Fibroblast of pulmonary artery (primary cell): Measurements from ENCODE around the gene OR8A1.
"Not testable (repeated sequence)": the region's sequence is repeated elsewhere in the genome, so short reads cannot be mapped to it uniquely, and the experiment has no call there.

ENCODE experiments used
- DNase-seq: peaks from one replicate; pipeline ENCODE4 v3.0.0-alpha.2; 2010; ENCODE audit warnings: low read depth
- H3K4me3 ChIP-seq: replicated peaks from 2 replicates; pipeline ENCODE4 v1.5.1; 2011; ENCODE audit warnings: low read depth, mild to moderate bottlenecking, control low read depth, low read length, moderate library complexity
- TF ChIP-seq, protein P1 (sequence below): IDR thresholded peaks from 2 replicates; pipeline ENCODE4 v1.5.1; 2011; ENCODE audit warnings: mild to moderate bottlenecking, control low read depth, low read length, inconsistent platforms; ENCODE audit errors: missing control alignments

OR8A1 gene

DNA sequence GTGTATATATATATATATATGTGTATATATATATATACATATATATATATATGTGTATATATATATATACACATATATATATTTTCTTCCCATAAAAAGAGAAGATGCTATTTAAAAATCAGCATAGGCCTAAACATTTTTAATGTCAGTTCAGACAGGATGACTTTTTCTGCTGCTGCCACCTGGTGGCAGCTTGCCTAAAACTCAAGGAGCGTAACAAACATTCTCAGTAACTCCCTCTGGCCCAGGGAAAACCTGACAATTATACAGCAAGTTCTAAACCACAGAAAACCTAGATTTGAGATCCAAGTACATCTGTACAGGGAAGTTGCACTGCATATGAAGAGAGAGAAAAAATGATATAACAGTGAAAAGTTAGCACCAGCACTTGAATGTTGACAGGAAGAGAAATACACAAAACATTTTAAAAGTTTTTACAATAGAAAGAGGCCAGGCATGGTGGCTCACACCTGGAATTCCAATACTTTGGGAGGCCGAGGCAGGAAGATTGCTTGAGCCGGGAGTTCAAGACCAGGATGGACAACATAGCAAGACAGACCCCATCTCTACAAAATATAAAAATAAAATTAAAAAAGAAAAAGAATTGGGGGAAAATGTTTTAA, 16.6 kb downstream of the OR8A1 start:
- DNase-seq = peak; percentile 80
- H3K4me3 ChIP-seq = no peak overlapping the region
- TF ChIP-seq, protein P1, sequence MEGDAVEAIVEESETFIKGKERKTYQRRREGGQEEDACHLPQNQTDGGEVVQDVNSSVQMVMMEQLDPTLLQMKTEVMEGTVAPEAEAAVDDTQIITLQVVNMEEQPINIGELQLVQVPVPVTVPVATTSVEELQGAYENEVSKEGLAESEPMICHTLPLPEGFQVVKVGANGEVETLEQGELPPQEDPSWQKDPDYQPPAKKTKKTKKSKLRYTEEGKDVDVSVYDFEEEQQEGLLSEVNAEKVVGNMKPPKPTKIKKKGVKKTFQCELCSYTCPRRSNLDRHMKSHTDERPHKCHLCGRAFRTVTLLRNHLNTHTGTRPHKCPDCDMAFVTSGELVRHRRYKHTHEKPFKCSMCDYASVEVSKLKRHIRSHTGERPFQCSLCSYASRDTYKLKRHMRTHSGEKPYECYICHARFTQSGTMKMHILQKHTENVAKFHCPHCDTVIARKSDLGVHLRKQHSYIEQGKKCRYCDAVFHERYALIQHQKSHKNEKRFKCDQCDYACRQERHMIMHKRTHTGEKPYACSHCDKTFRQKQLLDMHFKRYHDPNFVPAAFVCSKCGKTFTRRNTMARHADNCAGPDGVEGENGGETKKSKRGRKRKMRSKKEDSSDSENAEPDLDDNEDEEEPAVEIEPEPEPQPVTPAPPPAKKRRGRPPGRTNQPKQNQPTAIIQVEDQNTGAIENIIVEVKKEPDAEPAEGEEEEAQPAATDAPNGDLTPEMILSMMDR = peak; percentile 75

DNA sequence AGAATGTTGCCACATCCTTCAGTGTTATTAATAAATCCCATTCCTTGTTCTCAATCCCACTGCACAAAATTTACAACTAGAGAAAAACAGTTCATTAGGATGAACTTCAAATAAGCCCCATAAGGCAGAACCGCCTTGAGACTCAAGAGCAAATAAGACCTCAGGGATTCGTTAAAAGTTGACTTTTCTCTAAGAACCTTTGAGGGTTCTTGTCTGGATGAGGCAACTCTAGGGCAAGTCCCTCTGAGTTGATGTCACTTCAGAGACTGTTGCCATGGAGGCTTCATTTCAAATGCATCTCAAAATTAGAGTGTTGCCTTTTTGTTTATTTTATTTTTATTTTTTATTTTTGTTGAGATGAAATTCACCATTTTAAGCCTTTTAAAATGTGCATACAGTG, 21.6 kb downstream of the OR8A1 start:
- TF ChIP-seq, protein P1 = no peak
- DNase-seq = no peak
- H3K4me3 ChIP-seq = no peak overlapping the region

DNA sequence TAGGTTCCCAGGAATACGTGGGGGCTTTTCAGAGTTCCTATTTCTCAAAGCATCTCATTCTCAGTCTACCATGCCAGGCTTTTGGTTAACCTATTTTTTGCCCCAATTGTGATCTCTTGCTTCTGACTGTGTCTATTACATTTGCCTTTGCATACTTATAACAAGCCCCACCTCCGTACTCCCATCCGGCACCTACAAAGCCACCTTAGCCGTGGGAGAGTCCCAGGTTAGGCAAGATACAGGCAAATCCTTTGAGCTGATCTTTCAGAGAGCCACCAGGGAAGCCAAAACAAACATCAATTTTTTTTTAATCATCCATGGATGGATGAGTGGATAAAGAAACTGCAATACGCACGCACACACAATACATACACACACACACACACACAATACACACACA, 22.8 kb downstream of the OR8A1 start:
- H3K4me3 ChIP-seq = no peak overlapping the region
- TF ChIP-seq, protein P1 = no peak
- no peak for DNase-seq

DNA sequence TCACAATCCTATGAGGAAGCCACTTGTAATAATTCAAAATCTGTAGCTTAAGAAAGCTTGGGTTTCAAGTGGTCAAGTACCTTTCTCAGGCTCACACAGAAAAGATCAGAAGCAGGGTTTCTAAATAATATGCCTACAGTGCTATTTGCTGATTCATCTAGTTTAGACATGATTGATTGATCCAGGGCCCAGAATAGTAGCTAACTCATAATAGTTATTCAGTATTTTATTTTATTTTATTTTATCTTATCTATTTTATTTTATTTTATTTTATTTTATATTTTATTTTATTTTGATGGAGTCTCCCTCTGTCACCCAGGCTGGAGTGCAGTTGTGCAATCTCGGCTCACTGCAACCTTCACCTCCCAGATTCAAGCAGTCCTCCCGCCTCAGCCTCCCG, 25.5 kb downstream of the OR8A1 start:
- TF ChIP-seq, protein P1 = no peak
- H3K4me3 ChIP-seq = no peak overlapping the region
- DNase-seq = no peak

DNA sequence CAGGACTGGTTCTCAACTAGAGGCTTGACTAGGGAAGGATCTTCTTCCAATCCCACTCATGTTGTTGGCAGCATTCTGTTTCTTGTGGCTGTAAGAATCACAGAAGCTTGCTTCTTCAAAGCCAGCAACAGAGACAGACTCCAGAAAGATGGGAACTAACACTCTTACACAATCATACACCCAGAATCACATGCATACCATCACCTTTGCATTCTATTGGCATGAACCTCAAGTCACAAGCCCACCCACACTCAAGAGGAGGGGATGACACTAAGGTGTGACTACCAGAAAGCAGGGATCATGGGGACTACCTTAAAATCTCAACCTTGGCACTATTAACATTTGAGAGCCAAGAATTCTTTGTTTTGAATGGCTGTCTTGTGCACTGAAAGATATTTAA, 27.8 kb downstream of the OR8A1 start:
- H3K4me3 ChIP-seq = no peak overlapping the region
- DNase-seq = no peak
- TF ChIP-seq, protein P1 = no peak

DNA sequence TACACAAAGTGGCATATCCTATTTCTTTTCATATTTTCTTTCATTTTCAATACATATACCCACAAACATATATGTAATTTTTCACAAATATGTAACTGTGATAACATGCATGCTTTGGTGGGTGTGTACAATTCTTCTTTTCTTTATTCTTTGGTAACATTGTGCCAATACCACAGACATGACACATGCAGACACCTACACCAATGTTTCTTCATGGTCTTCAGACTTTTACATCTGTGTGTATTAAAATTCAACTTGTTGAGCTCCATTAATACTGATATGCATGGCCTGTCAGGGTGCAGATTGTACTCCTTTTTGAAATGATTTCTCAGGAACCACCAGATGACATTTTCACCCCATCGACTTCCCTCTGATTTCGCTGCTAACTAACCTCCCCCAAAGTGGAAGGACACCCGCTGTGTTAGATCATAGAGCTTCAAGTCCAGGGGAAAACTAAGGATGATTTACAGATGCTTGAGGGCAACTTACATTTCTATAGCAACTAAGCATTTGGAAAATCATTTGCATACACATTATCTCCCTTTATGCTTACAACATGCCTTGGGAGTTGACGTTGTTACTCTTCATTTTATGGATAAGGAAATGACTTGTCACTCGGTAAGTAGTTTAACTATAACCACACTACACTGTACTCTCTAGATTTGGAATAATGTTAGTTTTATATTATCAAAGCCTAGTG, 31.0 kb downstream of the OR8A1 start:
- TF ChIP-seq, protein P1 = no peak
- H3K4me3 ChIP-seq = no peak overlapping the region

DNA sequence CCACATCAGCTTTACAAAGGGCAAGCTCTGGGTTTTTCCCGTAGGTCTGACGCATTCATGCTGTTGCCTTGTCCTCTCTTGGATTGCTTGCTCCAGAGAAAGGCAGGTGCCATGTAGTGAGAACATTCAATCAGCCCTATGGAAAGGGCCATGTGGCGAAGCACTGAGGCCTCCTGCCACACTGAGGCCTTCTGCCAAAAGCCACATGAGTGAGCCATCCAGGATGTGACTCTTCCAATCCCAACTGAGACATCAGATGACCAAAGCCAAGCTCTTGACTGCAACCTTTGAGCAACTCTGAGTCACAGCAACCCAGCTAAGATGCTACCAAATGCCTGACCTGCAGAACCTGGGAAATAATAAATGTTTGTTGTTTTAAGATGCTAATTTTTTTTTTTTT, 32.4 kb downstream of the OR8A1 start:
- no peak for DNase-seq
- TF ChIP-seq, protein P1 = no peak

More for the DNA sequence above, 31.0 kb downstream of the OR8A1 start:
- no peak for DNase-seq

DNA sequence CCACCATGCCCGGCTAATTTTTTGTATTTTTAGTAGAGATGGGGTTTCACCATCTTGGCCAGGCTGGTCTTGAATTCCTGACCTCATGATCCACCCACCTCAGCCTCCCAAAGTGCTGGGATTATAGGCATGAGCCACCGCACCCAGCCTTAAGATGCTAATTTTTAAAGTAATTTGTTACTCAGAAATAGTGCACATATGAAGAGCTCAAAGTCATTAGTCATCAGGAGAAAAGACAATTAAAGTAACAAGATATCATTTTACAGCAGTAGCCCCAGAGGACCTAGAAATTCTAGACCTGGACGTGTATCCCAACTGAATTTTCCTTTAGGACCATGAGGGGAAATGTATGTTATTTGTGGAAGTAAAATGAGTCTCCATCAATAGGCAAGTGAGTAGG, 32.9 kb downstream of the OR8A1 start:
- not testable (repeated sequence) for DNase-seq, H3K4me3 ChIP-seq

More for the DNA sequence above, 32.4 kb downstream of the OR8A1 start:
- no peak overlapping the region for H3K4me3 ChIP-seq
